Activated CD8-positive, alpha-beta memory T cell treated with anti-CD3 and anti-CD28 coated beads for 4 hours (primary cell): Measurements from ENCODE around the gene ZNF835.

ENCODE experiments used
- DNase-seq, 2 donors: peaks; one replicate each; pipeline ENCODE4 v3.0.0-alpha.2; 2020; ENCODE audit warnings: low read depth in 2 of 2

The ZNF835 gene

DNA sequence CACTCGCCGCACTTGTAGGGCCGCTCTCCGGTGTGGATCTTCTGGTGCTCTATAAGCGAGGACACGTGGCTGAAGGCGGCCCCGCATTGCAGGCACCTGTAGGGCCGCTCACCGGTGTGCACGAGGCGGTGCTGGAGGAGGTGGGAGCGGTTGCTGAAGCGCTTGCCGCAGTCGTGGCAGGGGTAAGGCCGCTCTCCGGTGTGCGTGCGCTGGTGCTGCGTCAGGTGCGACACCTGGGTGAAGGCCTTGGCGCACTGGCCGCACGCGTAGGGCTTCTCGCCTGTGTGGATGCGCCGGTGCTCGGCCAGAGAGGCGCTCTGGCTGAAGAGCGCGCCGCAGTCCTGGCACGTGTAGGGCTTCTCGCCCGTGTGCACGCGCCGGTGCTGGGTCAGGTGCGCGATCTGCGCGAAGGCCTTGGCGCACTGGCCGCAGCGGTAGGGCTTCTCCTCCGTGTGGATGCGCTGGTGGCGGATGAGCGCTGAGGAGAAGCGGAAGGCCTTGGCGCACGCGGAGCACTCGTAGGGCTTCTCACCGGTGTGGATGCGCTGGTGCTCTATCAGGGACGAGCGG lies 7.5 kb downstream of the ZNF835 start:
- no peak for DNase-seq

DNA sequence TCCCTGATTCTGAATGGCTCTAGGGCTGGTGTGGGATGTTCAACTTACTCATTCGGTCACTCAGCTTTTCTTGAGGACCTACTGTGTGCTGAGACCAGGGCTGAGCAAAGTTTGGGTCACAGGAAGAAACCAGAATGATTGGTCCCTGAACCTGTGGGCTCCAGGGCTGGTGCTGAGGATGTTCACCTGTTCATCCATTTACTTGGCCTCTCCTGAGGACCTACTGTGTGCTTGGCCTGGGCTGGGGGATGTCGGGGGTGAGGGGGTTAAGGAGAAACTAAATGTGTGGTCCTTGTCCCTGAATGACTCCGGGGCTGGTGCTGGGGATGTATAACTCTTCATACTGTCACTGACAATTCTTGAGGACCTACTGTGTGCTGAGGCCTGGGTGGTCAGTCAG lies 10.3 kb downstream of the ZNF835 start:
- DNase-seq, result no peak

- no peak for DNase-seq
Observed at GRCh38 chr19:56660381-56661107, 11.0 kb downstream of the ZNF835 start.

- no peak for DNase-seq
Observed at GRCh38 chr19:56654151-56654550, 17.4 kb downstream of the ZNF835 start.

DNA sequence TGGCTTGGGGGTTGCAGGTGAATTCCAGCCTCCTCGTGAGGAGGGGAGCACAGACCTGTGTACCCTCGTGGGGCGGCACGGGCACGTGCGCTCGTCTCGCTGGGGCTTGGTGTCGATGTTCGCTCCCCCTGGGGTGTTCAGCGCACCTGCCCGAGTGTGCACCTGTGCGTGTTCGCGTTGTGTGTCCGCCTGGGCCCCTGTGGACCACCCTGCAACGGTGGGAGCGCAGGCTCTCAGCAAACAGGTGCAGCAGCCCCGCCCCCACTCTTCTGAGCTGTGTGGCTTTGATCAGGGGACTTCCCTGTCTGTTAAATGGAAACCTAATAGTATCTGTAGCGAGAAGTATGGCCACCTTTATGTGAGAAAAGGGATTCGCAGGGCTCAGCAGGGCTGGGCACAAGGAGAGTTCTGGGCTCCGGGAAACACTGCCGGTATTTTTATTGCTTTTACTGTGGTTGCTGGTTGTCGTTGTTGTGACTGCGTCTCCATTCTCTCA lies 28.0 kb downstream of the ZNF835 start:
- no peak for DNase-seq

- DNase-seq, result no peak
Observed at GRCh38 chr19:56642711-56643459, 28.7 kb downstream of the ZNF835 start, which contains the start of gene SMIM17. Gene SMIM17, plus strand, starts transcription at chr19:56643159. Its CDS starts 2,509 bp downstream, at chr19:56645668.

GRCh38 chr19:56639217-56639616 lies 32.3 kb downstream of the ZNF835 start:
- DNase-seq, result no peak

GRCh38 chr19:56637976-56638555 lies 33.5 kb downstream of the ZNF835 start:
- no peak for DNase-seq

DNA sequence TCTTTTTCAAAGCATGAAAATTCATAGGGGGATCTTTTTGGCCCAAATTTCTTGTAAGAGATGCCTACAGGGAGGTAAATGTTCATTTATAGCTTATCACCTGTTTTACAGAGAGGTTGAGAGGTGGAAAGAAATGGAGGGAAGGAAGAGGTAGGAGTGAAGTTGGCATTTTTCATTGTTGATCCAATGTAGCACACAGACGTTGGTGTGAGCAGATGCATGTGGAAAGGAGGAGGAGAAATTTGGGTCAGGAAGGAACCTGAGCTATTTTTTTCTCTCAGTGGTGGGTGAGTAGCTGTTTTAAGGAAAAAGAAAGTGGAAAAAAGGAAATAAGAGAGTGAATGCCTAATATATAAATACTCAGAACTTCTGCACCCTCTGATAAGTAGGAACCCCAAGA lies 38.5 kb downstream of the ZNF835 start:
- DNase-seq, result no peak

DNA sequence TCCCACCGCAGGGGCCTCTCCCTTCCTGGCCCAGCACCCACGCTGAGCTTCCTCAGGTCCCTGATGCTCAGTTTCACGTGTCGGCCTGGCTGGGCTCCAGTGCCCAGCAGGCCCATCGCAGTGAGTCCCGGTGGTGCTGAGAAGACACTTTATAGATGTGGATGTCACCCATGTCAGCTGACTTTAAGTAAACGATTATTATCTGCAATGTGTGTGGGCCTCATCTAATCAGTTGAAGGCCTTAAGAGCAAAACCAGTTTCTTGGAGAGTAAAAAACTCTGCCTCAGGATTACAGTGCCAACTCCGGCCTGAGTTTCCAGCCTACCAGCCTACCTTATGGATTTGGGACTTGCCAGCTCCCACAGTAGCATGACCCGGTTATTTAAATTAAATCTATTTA lies 45.8 kb downstream of the ZNF835 start:
- no peak for DNase-seq

DNA sequence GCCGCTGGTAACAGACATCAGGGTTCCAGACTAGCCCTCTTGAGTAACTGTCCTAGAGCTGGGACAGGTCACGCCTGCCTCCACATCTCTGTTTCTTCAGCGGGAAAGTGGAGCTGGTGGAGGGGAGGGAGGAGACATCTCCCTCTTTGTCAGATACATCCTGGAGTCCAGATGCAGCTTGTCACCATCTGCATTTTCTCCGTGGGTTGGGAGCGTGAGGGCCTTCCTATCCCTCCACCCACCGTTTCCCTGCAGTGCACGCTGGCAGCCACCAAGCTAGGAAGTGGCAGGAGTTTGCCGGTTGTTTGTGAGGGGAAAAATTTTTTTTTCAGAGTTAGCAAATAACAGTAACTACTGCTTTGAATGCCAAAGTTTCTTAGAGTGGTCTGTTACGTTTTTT lies 48.6 kb downstream of the ZNF835 start:
- DNase-seq, result no peak

GRCh38 chr19:56622374-56622773 lies 49.2 kb downstream of the ZNF835 start:
- no peak for DNase-seq

DNA sequence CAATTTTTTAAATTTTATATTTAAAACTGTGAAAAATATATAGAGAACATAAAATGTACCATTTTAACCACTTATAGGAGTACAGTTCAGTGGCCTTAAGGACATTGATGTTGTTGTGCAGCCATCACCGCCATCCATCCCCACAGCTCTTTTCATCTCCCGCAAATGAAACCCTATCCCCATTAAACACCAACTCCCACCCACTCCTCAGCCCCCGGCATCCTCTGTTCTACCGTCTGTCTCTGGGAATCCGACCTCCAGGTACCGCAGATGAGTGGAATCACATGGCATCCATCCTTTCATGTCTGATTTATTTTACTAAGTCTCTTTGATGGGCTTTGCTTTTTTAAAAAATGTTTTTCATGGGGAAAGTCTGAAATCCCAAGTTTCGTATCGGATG lies 52.4 kb downstream of the ZNF835 start:
- no peak for DNase-seq

DNA sequence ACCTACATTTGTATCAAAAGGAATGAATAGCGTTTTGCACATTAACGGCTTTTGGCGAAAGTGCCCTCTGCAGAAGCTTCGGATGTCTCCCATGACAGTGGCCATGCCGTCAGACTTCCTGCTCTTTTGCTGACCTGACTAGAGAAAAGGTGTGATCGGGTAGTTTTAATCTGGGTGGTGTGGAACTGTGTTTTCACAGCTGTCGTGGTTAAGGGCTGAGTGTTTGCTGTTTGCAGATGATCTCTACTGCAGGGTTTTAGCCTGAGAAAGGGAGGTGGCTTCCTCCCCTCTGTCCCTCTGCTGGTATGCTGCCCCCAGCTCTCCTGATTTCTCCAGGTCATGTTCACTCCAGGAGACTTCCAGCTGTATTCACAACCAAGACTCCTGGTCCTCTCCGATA lies 54.0 kb downstream of the ZNF835 start:
- DNase-seq, result no peak

DNA sequence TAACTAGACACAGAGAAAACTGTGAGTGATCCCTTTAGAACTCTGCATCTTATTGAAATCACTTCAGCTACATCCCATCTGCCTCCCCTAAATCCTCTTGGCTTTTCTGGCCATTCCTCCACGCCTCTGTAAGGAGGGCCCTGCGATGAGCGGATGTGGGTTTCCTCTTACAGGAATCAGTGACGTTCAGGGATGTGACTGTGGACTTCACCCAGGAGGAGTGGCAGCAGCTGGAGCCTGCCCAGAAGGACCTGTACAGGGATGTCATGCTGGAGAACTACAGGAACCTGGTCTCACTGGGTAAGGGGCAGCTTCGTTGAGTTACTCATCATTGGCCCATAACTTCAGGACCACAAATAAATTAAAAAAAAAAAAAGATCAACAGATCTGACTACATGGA lies 57.9 kb downstream of the ZNF835 start:
- no peak for DNase-seq

- DNase-seq, result no peak
Observed at GRCh38 chr19:56612737-56613136, 58.8 kb downstream of the ZNF835 start.
